Measurements from ENCODE around the gene ARR3.

- TF ChIP-seq CTCF (IDR thresholded peaks at IDR 0.05; ENCODE audit: low read depth, low read length, poor library complexity, severe bottlenecking) (no peak), EZH2phosphoT487 (IDR thresholded peaks at IDR 0.05; ENCODE audit: borderline replicate concordance, low read length) (no peak)
Measured at GRCh38 chrX:70289168-70289792, 21.1 kb downstream of the ARR3 start.
